ENCODE results near the gene KCTD8. TPM values are rescaled to one million over a fixed set of nuclear protein-coding genes. Genes with fewer than 3 reads are reported as not detected.

KCTD8 gene
- polyA plus RNA-seq, 1 donor from 2014 or later, result not detected

DNA sequence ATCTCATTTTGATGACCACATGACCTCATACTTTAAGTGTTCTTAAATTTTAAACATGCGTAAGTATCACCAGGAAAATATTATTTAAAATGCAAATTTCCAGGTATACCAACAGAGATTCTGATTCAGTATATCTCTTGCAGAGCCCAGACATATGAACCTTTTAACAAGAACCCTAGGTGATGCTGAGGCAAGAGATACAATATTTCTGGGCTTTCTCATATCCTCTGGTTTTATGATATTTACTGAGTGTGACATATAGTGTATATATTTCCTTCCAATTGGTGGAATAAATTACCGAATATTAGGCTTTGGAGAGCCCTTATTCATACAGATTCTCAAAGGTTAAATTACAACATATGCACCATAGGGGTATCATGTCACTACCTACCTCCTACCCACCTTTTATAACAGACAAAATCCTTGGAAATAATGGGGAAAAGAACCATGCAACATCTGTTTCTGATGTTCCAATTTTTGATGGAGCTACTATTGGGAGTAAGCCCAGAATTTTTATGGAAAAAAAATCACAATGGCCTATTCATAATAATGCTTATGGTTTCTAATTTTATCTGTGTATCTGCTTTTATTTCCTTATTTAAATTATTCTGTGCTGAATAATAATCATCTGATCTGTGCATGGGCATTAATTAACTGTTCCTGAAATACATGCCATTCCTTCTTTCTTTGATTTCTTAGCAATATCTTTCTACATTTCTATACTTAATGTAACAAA is 27.1 kb downstream of the KCTD8 start:
- no peaks in the 10 kb centered on the region for H3K9me3 Mint-ChIP-seq
- no peak overlapping the region for H3K4me3 Mint-ChIP-seq
- no peak overlapping the region for H3K27ac Mint-ChIP-seq
- H3K36me3 Mint-ChIP-seq, result no peaks in the 10 kb centered on the region
- H3K4me1 Mint-ChIP-seq, result no peaks in the 10 kb centered on the region
- no peaks in the 10 kb centered on the region for H3K27me3 Mint-ChIP-seq

DNA sequence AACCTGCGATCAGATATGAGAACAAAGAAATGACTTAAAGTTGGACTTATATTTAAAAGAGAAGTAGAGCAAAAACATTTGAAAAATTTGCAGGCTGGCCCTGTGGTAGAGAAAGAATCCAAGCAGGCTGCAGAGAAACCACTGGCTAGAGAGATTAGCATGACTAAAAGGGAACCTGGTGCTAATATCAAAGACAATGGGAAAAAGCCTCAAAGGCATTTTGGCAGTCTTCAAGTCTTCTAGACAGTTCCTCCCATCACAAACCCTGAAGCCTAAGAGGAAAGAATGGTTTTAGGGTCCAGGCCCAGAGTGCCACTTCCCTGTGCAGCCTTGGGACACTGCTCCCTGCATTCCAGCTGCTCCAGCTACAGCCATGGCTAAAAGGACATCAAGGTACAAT is 33.4 kb downstream of the KCTD8 start:
- Mint-ChIP-seq H3K27ac (no peak overlapping the region), H3K27me3 (no peaks in the 10 kb centered on the region), H3K4me3 (no peak overlapping the region), H3K4me1 (no peaks in the 10 kb centered on the region), H3K36me3 (no peaks in the 10 kb centered on the region), H3K9me3 (peaks cover 0 to 3% (median 0%) of the 10 kb centered on the region in 3 donors)

- no peaks in the 10 kb centered on the region for H3K36me3 Mint-ChIP-seq
- H3K27me3 Mint-ChIP-seq, result no peaks in the 10 kb centered on the region
- H3K27ac Mint-ChIP-seq, result no peak overlapping the region
- no peak overlapping the region for H3K4me3 Mint-ChIP-seq
- H3K4me1 Mint-ChIP-seq, result peaks cover 0 to 2% (median 1%) of the 10 kb centered on the region in 3 donors
- H3K9me3 Mint-ChIP-seq, result peaks cover 0 to 7% (median 2%) of the 10 kb centered on the region in 3 donors
These were observed 80.0 kb downstream of the KCTD8 start for GRCh38 chr4:44368413-44369167.

- H3K4me3 Mint-ChIP-seq, result no peak overlapping the region
- no peaks in the 10 kb centered on the region for H3K4me1 Mint-ChIP-seq
- H3K36me3 Mint-ChIP-seq, result no peaks in the 10 kb centered on the region
- no peak overlapping the region for H3K27ac Mint-ChIP-seq
- H3K27me3 Mint-ChIP-seq, result no peaks in the 10 kb centered on the region
- peaks cover 2 to 4% (median 3%) of the 10 kb centered on the region in 3 donors for H3K9me3 Mint-ChIP-seq
These were observed 94.4 kb downstream of the KCTD8 start for GRCh38 chr4:44354172-44354571.

- H3K4me1 Mint-ChIP-seq, result no peaks in the 10 kb centered on the region
- H3K36me3 Mint-ChIP-seq, result no peaks in the 10 kb centered on the region
- no peaks in the 10 kb centered on the region for H3K27me3 Mint-ChIP-seq
- H3K9me3 Mint-ChIP-seq, result peaks cover 0 to 4% (median 2%) of the 10 kb centered on the region in 3 donors
- H3K27ac Mint-ChIP-seq, result no peak overlapping the region
- H3K4me3 Mint-ChIP-seq, result no peak overlapping the region
These were observed 97.5 kb downstream of the KCTD8 start for GRCh38 chr4:44351069-44351468.

GRCh38 chr4:44342800-44343199 is 105.8 kb downstream of the KCTD8 start:
- Mint-ChIP-seq H3K4me3 (no peak overlapping the region), H3K36me3 (no peaks in the 10 kb centered on the region), H3K9me3 (peaks cover 0 to 13% (median 2%) of the 10 kb centered on the region in 3 donors), H3K4me1 (no peaks in the 10 kb centered on the region), H3K27me3 (no peaks in the 10 kb centered on the region), H3K27ac (no peak overlapping the region)

GRCh38 chr4:44326741-44327140 is 121.9 kb downstream of the KCTD8 start:
- Mint-ChIP-seq H3K36me3 (no peaks in the 10 kb centered on the region), H3K4me1 (no peaks in the 10 kb centered on the region), H3K4me3 (no peak overlapping the region), H3K27ac (no peak overlapping the region), H3K9me3 (peaks cover 0 to 2% (median 2%) of the 10 kb centered on the region in 3 donors), H3K27me3 (no peaks in the 10 kb centered on the region)

DNA sequence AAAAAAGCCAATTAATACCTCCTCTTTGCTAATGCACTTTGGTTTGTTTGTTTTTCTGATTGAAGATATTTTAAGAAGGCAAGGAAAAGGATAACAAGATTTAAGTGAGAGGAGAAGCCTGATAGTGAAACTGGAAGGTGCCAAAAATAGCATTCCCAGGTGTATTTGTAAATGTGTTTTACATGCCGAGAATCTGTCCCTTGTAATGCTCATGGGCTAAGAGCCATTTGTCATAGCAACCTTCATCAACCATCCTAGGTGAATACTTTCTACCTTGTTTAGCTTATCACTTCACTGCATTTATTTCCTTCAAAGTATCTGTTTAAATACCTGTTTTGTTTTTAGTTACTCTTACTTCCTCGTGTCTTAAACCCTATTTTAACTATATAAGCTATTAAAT is 127.8 kb downstream of the KCTD8 start:
- Mint-ChIP-seq H3K27me3 (no peaks in the 10 kb centered on the region), H3K4me3 (no peak overlapping the region), H3K4me1 (no peaks in the 10 kb centered on the region), H3K27ac (no peak overlapping the region), H3K36me3 (no peaks in the 10 kb centered on the region), H3K9me3 (peaks cover 0 to 7% (median 0%) of the 10 kb centered on the region in 3 donors)

DNA sequence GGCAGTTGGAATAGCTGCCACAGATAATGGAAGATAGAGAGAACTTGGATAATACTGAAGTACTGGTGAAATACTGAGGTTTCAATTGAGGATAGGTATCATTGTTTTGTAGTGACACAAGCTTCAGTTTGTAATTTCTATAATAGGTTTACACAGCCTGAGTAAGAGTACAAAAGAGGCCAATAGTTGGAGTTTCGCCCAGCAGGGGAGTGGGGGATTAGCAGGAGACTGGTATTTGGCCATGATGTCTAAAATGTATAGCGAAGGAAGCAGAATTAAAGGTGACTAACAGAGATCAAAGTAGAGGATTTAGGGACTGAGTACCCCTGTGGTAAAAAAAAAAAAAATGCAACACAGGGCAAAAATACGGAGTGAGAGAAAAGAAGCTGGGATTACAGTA is 129.5 kb downstream of the KCTD8 start:
- H3K36me3 Mint-ChIP-seq, result no peaks in the 10 kb centered on the region
- H3K27ac Mint-ChIP-seq, result no peak overlapping the region
- no peaks in the 10 kb centered on the region for H3K27me3 Mint-ChIP-seq
- no peak overlapping the region for H3K4me3 Mint-ChIP-seq
- peaks cover 0 to 7% (median 0%) of the 10 kb centered on the region in 3 donors for H3K9me3 Mint-ChIP-seq
- no peaks in the 10 kb centered on the region for H3K4me1 Mint-ChIP-seq

DNA sequence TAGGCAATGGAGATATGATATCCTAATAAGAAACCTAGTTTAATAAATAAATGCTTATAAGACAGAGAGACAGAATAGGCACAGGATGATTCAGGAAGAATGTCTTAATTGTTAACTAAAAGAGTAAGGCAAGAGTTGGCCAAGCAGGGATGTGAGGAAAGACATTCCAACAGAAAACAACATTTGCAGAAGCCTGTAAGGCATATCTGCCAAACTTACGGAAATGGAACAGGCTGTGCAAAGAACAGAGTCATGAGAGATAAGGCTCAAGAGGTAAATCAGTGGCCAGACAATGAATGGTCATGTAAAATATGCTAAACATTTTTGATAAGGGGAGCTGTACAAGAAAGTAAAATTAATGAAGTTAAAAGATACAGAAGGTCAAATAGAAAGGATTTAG is 134.9 kb downstream of the KCTD8 start:
- H3K27me3 Mint-ChIP-seq, result no peaks in the 10 kb centered on the region
- H3K36me3 Mint-ChIP-seq, result no peaks in the 10 kb centered on the region
- no peaks in the 10 kb centered on the region for H3K4me1 Mint-ChIP-seq
- no peak overlapping the region for H3K27ac Mint-ChIP-seq
- no peak overlapping the region for H3K4me3 Mint-ChIP-seq
- peaks cover 0 to 3% (median 0%) of the 10 kb centered on the region in 3 donors for H3K9me3 Mint-ChIP-seq

GRCh38 chr4:44287505-44287904 is 161.1 kb downstream of the KCTD8 start:
- Mint-ChIP-seq H3K27me3 (no peaks in the 10 kb centered on the region), H3K4me3 (no peak overlapping the region)

DNA sequence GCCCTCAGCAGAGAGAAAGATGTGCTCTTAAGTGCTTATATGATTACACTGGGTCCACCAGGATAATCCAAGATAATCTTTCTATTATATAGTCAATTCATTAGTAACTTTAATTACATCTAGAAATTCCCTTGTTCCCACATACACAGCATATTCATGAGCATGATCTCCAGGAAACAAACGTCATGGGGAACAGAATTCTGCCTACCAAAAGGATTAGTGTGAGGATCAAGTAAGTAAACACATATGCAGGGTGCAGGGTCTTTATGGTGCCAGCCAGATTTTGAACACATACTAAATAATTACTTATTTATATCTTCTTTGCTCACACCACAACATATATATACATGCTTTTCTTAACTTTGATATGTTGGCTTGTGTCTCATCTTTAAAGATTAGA is 169.1 kb downstream of the KCTD8 start:
- Mint-ChIP-seq H3K4me3 (no peak overlapping the region), H3K4me1 (no peaks in the 10 kb centered on the region), H3K27ac (no peak overlapping the region), H3K36me3 (no peaks in the 10 kb centered on the region), H3K27me3 (no peaks in the 10 kb centered on the region), H3K9me3 (peaks cover 0 to 10% (median 0%) of the 10 kb centered on the region in 3 donors)

More at GRCh38 chr4:44287505-44287904, 161.1 kb downstream of the KCTD8 start:
- no peaks in the 10 kb centered on the region for H3K36me3 Mint-ChIP-seq
- H3K27ac Mint-ChIP-seq, result no peak overlapping the region
- no peaks in the 10 kb centered on the region for H3K4me1 Mint-ChIP-seq
- H3K9me3 Mint-ChIP-seq, result peaks cover 0 to 4% (median 0%) of the 10 kb centered on the region in 3 donors

GRCh38 chr4:44279066-44279465 is 169.5 kb downstream of the KCTD8 start:
- Mint-ChIP-seq H3K4me1 (no peaks in the 10 kb centered on the region), H3K9me3 (peaks cover 0 to 10% (median 0%) of the 10 kb centered on the region in 3 donors), H3K27me3 (no peaks in the 10 kb centered on the region), H3K4me3 (no peak overlapping the region), H3K36me3 (no peaks in the 10 kb centered on the region), H3K27ac (no peak overlapping the region)

DNA sequence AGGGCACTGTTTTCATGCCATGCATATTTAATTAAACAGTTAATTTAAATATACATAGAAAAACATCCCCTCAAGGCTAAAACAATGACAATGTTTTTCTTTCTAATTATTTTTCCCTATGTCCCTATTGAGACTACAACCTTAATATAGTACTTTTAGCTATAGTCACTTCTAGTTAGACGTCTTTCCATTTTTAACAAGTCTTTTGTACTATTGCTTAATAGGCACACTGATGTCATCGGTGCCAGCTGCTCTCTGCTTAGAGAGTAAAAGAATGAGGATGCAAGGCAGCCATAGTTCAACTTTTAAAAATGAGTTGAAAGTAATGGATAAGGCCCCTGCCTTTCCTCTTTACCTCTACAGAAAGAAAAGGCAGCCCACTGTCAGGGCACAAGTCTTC is 191.1 kb downstream of the KCTD8 start:
- H3K4me1 Mint-ChIP-seq, result no peaks in the 10 kb centered on the region
- H3K9me3 Mint-ChIP-seq, result peaks cover 0 to 6% (median 4%) of the 10 kb centered on the region in 3 donors
- H3K4me3 Mint-ChIP-seq, result no peak overlapping the region
- H3K27ac Mint-ChIP-seq, result no peak overlapping the region
- H3K27me3 Mint-ChIP-seq, result no peaks in the 10 kb centered on the region
- no peaks in the 10 kb centered on the region for H3K36me3 Mint-ChIP-seq

GRCh38 chr4:44256414-44256813 is 192.2 kb downstream of the KCTD8 start:
- no peak overlapping the region for H3K27ac Mint-ChIP-seq

More at GRCh38 chr4:44256414-44256813, 192.2 kb downstream of the KCTD8 start:
- H3K9me3 Mint-ChIP-seq, result peaks cover 0 to 4% (median 4%) of the 10 kb centered on the region in 3 donors
- H3K4me3 Mint-ChIP-seq, result peak overlapping the region in 1 of 4 donors; percentile 6
- no peaks in the 10 kb centered on the region for H3K27me3 Mint-ChIP-seq
- H3K4me1 Mint-ChIP-seq, result no peaks in the 10 kb centered on the region
- no peaks in the 10 kb centered on the region for H3K36me3 Mint-ChIP-seq

Data from IgD-negative memory B cell (primary cell).